ENCODE measurements around the gene MTURN.

MTURN gene

DNA sequence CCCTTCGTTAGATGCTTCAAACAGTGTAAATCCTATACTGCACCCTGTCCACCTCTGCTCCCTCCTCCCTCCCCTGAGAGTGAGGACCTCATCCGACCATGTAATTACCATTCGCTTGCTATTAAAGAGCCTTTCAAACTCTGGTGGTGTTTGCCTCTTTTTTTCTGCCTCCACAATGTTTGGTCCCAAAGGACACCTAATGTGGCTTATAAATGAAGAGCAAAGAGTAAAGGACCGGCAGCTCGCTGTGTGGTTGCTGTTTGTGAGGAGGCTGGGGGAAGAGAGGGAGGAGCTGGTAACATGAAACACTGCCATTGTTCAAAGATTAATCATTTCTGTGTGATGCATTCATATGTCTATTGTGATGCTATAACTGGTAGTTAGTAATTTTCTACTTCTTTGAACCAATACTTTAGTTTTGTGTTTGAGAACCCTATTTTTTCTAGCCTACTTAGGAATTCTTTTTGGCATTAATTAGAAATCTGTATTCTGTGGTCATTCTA, 27.9 kb downstream of the MTURN start:
- DNase-seq = peak; percentile 47

GRCh38 chr7:30163231-30163894, 28.6 kb downstream of the MTURN start:
- peak; percentile 67 for DNase-seq

GRCh38 chr7:30164567-30164966, 29.8 kb downstream of the MTURN start:
- DNase-seq = peak; percentile 67

DNA sequence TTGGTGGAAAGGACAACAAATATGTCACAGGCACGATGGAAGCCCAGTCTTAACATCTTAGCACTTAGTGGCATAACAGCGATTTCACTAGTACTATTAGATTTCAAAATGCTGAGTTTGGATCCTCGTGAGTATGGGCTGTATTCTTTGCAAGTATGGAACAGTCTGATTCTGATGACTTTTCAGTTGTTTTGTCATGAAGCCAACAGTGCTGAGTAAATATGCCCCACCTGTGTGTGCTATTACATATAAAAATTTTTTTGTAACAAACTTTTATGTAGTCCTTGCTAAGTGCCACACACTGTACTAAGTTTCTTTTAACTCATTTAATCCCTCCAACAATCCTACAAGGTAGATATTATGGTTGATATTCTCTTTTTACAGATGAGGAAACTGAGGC, 30.8 kb downstream of the MTURN start:
- DNase-seq = no peak

DNA sequence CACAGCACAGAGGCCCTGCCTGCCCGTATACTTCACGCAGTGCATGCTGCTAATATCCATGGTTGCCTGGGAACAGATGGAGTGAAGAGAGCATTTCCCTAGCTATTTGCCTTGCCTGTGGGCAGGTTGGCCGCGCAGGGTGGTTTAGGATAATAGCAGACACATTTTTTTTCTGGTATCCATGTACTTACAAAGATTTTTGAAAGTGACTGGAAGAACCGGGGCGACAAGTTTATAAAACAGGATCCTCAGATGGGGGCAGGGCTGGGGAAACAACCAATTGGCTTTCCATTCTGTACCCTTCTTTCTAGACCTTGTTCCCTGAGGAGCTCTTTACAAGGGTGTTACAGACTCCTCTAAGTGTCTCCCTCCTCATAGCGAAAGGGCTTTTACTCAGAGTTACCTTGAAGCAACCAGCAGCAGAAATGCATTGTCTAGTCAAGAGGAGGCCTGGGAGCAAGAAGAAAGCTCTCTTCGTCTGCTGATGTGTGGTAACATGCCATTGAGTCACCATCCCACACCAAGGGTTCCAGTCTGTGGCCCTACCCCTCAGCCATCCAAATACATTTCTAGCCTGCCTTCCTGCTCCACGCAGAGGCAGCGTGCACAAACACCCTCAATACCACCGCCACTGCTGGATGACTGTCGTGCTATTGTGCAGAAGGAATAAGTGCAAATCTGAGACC, 31.5 kb downstream of the MTURN start:
- no peak for DNase-seq

DNA sequence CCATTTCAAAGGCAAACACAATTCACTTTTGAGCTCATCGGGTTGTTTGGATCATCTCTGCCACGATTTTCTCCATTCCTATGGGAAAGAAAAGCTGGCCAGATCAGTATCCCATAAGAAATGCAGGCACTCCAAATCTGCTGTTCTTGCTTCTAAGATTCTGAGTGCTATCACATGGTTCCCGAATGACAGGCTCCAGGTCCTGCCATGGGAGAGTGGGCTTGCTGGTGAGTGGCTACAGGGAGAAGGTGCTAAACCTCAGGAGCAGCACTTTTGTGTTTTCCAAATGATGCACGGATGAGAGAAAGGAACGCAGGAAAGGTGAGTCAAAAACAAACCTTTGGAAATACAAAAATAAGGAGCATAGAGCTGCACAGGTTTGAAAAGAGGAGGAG, 32.1 kb downstream of the MTURN start:
- DNase-seq = no peak

GRCh38 chr7:30167901-30168300, 33.1 kb downstream of the MTURN start:
- DNase-seq = no peak

DNA sequence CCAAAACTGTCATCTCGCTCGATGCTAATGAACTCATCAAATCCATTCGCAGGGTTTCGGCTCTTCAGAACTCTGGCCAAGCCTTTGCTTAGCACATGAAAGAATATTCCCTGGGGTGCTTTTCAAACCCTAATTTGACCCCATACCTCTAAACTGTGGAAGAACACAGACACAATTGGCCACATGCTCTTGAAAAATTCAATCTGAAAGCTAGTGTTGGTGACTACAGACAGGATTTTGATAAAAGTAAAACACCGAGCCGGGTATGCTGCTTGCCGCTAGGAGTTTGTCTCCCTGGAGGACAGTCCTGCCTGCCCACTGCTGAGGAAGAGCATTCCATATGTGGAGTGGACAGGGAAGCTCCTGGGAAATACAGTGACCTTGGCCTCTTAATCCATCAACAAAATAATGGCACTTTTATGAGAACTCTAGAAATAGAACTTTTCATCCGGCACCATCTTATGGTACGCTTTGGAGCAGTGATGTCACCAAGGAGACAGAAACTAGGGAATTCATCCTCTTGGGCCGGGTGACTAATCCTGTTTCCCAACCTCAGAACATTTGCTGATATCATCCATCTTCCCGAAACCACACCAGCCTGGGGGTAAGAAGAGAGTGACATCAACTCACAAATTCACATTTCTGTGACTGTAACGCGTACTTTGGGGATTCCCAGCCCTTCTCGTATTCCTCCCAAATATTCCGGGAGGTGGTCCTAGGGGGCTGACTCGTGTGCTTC, 34.2 kb downstream of the MTURN start:
- DNase-seq = no peak

- DNase-seq = no peak
Measured at GRCh38 chr7:30169579-30169978, 34.8 kb downstream of the MTURN start.

DNA sequence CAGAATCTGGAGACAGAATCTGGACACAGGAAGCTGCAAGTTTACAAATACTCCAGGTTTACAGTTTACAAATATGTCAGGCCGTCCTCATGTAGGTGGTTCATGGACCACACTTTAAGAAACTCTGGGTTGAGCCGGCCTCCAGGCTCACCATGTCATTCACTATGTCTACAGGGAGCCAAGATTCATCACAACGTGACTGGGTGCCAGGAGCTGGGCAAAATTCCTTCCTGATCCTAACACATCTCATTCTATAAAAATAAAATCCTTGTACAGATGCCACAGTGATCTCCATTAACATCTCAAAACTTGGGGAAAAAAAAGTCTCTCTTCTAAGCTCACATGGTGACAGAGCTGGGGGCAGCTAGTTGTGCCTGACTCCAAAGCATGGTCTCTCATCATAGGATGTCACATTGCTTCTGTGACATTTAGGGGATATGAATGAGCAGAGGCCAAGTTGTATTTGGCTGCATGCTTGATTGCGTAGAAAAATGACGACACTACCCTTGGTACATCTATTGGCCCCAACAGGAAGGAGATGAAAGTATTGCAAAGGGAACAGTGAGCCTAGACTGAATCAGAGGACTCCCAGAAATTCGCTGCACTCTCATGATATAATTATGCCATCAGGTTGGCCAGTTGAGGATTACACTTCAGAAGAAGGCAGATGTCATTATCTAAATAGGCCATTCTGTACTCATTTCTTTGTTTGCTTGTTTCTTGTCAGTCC, 35.9 kb downstream of the MTURN start:
- no peak for DNase-seq

DNA sequence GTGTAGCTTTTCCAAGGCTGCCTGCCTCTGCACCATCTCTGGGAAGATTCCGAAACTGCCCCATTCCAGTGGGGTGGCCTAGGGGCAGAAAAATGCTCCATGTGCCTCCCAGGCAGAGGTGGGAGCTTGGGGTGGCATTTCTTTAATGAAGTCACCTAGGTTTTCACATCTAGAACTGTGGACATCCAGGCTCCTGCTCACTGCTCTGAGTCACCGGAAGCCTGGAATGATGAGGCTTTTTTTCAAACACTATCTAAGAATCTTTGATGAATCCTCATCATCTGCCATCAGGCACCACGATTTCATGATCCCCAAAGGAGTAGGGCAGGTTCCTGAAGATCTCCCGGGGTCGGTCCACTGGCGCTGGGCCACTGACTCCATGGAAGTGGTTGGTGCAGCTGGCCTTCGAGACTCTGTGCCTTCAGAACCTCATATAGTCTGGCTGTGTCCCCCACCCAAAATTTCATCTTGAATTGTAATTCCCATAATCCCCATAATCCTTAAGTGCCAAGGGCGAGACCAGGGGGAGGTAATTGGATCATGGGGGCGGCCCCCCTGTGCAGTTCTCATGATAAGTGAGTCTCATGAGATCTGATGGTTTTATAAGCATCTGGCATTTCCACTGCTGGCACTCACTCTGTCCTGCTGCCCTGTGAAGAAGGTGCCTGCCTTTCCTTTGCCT, 37.1 kb downstream of the MTURN start:
- no peak for DNase-seq

DNA sequence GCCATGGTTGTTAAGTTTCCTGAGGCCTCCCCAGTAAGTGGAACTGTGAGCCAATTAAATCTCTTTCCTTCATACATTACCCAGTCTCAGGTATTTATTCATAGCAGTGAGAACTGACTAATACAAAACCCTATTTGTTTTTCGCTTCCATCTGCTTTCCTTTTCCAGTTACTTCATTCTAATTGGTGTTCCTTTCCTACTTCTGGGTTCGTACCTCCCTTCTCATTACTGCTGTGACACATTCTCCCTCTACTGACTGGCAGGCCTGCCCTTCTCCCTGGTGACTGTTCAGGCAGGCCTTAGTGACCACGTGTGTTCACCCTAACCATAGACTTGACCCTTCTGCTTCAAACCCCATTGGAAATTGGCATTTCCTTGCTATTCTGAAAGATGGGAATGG, 37.7 kb downstream of the MTURN start:
- DNase-seq = no peak

DNA sequence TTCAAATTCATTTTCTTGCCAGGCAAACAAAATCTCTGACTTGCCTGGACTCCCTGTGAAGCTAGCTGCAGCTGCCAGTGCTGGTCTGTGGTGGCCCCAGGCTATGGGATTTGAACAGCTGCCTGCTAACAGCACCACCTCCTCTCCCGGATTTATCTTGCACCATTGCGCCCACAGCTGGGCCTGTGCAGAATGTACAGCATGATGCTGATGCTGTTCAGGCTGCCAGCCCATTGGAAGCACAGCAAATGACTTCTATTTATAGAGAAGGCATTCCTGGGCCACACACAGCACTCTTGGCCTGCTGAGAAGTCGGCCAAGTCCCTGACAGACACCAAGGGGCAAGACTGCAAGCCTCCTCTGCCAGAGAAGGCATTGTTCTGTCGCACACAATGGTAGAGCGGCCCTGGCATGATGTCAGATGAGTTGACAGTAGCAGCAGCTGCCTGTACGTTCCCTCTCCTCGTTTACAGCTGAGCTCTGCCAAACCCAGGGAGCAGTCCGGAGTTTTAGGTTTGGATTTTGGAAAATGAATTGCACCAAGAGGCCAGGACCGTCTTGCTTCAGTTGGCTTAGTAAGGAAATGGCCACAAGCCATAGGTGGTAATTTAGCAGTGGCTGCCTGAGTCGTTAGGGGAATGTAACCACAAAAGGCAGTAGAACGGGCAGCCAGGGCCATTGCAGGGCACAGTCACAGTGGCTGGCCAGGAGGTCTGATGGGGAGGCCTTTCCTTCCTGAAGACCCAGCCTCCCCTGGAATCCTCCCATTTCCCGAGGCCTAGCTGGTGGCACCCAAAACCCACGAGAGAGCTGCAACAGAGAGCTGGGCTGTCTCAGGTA, 38.5 kb downstream of the MTURN start:
- DNase-seq = peak; percentile 24

DNA sequence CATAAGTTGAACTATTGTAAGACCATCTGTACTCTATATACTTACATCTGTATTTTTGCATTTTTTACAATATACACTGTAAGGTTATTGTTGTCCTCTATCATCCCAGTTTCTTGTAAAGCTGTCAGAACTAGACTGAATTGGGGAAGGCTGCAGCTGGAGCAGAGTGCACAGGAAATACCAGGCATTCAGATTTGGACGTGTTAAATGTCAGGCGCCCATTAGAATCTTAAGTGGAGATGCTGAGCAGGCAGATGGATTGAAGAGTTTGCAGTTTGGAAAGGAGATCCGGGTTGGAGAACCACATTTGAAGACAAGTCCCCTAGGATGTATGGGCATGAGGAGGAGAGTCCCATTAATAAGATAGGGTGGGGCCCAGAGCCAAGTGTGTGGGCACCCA, 40.4 kb downstream of the MTURN start:
- no peak for DNase-seq

GRCh38 chr7:30175636-30176147, 40.9 kb downstream of the MTURN start:
- no peak for DNase-seq

- no peak for DNase-seq
Measured at GRCh38 chr7:30176463-30177109, 41.8 kb downstream of the MTURN start.

DNA sequence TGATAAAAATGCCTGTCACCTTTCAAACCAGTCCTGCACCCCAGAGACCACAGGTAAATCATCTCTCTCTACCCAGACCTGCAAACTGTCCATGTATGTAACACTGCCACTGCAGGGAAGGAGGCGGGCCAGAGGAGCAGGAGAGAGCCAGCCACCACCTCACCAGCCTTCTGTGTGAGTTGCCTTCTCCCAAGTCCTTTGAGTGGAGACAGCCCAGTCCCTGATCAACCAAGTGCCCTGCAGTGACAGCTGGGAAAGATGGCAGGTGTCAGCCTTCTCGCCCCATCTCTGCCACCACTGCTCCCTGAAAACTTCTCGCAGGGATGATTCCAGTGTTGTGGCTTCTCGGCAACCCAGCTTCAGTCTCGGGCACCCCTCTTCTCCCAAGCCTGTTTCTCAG, 42.4 kb downstream of the MTURN start:
- no peak for DNase-seq

GRCh38 chr7:30177965-30178364, 43.2 kb downstream of the MTURN start:
- DNase-seq = no peak

DNA sequence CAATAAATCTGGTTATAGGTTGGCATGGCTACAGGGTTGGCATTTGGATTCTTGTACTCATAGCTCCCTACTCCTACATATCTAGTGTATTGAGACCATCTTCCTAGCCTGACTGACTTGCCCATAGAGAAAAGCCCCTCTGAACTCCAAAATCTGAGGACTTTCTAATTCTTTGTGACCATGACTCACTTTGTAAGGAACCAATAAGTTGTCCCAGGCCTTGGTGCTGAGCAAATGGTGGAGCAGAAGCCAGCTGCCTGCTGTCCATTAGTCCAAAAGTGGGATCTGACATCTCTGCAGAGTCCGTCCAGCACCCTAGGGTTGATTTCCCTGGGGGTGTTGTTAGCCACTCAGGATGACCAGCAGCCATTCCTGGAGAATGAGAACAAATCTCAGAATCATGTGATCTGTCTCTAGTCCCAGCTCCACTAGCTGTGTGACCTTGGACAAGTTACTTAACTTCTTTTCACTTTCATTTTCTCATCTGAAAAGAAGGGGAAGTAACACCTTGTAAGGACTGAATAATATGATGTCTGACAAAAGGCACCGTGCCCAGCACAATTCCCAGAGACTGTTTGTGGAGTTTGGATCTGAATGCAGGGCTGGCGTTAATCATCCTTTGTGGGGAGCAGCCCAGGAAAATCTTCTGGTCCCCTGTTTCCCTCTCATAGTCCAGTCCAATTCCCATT, 44.1 kb downstream of the MTURN start:
- DNase-seq = peak; percentile 51

DNA sequence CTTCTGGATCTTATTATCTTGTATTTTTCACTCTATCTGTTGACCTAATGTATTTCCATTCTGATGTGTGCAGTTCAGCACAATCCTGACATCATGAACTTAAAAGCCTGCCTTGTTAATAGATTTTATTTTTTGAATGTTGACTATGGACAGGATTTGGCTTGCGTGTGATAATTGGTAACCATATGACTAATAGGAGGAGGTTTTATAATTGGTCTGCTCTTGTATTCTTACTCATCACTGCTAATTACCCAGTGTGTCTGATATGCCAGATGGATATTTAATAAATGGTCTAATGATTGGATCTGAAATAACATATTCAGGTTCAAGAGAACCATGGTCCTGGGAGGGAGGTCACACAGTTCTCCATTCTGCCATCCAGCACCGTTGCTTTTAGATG, 45.9 kb downstream of the MTURN start:
- no peak for DNase-seq

All from OCI-M1 (cell line).